GM18502 (cell line): ENCODE data around the gene MYOG.

Experiments
- ATAC-seq: cut with Tn5 transposase; IDR thresholded peaks from one replicate; pipeline ENCODE4 v1.9.1; 2021; ENCODE audit warnings: mild to moderate bottlenecking; ENCODE audit not compliant: unreplicated experiment, poor library complexity

Gene MYOG

GRCh38 chr1:203049576-203050180, 36.1 kb downstream of the MYOG start:
- ATAC-seq = no peak

GRCh38 chr1:203049077-203049476, 36.7 kb downstream of the MYOG start:
- no peak for ATAC-seq

DNA sequence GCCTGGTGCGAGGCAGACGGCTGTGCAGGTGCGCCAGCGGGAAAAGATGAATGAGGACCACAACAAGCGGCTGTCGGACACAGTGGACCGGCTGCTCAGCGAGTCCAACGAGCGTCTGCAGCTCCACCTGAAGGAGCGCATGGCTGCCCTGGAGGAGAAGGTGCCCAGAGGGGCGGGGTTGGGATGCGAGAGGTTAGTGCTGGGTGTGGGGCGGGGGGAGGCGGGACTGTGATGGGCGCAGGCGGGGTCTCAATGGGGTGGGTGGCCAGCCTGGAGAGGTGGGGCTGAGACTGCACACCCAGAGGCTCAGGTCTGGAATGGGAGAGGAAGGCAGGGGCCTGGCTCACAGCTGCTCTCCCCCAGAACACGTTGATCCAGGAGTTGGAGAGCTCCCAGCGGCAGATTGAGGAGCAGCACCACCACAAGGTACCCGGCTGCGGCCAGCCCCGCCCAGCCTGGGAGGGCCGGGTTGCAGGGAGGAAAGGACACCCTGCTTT, 37.2 kb downstream of the MYOG start:
- ATAC-seq = no peak

DNA sequence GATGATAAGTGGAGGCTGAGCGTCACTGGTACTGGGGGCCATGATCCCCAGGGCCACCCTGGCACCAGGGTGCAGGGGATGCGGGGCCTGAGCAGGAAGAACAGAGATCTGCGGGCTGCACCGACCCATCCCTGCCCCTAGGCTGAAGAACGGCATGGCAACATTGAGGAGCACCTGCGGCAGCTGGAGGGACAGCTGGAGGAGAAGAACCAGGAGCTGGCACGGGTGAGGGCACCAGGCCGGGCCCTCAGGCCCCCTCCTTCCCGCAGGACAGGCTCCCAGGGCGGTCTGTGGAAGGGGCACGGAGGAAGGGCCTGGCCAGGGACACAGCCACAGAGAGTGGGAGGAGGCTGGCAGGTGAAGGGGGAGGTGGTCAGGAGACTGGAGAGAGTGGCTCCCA, 37.7 kb downstream of the MYOG start:
- ATAC-seq = no peak

DNA sequence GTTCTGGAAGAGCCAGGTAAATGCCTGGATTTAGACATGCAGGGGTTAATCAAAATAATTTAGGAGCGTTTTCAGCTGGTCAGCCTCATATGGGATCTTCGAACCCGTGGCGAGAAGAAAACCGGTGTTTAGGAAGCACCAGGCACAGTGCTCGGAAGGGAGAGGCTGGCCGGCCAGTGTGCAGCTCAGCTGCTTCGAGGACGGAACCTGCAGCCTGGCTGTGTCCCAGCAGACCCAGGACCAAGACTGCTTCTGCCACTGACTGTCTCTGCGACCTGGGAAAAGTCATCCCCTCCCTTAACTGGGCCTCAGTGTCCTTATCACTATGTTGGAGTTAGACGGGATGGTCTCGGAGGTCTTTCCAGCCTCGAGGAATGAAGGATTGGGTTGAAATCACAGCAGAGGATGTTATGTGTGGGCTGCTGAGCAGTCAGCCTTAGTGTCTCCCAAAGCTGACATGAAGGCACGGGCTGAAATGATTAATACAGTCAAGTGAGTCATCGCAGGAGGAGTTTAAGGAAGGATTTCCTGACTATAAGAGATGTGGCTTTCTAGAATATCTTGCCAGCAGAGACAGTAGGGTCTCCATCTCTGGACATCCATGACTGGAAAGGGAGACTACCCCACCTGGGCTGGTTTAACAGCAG, 38.7 kb downstream of the MYOG start:
- ATAC-seq = no peak

DNA sequence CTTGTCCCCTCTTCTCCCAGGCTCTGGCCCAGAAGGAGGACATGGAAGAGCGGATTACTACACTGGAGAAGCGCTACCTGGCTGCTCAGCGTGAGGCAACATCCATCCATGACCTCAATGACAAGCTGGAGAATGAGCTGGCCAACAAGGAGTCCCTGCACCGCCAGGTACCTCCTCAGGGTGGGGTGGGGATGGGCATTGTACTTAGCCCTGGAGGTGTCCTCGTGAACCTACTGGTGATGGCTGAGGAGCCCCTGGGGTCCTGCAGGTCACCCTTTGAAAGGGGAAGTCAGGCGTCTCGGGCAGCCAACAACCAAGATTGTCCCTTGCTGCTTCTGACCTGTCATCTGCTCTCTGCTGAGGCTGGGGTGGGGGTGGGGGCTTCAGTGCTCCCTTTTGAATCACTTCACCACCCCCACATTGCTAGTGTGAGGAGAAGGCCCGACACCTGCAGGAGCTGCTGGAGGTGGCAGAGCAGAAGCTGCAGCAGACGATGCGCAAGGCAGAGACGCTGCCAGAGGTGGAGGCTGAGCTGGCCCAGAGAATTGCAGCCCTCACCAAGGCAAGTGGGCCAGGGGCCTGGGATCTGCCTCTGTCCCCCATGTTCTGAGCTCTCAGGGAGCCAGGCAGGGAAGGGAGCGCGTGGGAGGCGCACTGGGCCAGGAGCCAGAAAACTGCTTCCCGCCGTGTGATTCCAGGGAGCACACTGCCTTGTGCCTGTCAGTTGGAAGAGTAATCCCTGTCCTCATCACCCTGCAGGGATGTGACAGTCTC, 39.8 kb downstream of the MYOG start:
- ATAC-seq = no peak

DNA sequence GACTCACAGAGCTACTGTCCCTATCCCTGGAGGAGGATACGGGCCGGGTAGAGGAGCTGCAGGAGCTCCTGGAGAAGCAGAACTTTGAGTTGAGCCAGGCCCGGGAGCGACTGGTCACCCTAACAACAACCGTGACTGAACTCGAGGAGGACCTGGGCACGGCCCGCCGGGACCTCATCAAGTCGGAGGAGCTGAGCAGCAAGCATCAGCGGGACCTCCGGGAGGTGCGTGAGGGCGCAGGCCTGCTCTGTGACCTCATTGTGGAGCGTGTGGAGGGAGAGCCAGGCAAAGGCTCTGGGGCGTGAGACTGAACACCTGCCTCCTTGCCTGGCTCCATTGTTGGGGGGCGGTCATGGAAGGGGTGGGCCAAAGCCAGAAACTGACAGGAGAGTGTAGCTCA, 40.5 kb downstream of the MYOG start:
- ATAC-seq = no peak

DNA sequence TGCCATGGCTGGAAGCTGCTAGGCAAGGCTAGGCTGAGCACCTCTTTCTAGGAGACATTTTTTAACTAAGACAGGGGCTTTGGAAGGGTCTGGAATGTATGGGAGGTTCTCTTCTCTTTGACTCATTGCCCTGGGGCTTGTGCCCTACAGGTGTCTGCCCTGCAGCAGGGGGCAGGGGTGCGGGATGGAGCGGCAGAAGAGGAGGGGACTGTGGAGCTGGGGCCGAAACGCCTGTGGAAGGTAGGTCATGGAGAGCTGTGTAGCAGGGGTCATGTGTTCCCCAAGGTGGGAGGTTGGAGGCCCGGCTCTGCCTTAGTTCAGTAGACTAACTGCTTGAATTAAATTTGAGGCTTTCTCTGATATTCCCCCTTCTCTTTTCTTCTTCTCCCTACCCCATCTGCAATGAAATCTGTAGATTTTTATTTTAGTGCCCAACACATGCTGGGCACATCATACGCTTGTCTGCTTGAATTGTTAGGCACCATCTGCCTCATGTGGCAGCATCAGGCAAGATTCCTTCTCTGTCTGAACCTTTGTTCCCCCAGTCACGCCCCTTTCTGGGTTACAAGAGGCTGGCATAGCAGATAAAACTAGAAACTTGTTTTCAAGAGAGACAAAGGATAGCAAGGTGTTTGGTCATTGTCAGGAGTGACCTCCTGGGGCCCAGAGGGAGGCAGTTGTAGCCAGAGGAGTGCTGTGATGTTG, 41.1 kb downstream of the MYOG start:
- no peak for ATAC-seq

DNA sequence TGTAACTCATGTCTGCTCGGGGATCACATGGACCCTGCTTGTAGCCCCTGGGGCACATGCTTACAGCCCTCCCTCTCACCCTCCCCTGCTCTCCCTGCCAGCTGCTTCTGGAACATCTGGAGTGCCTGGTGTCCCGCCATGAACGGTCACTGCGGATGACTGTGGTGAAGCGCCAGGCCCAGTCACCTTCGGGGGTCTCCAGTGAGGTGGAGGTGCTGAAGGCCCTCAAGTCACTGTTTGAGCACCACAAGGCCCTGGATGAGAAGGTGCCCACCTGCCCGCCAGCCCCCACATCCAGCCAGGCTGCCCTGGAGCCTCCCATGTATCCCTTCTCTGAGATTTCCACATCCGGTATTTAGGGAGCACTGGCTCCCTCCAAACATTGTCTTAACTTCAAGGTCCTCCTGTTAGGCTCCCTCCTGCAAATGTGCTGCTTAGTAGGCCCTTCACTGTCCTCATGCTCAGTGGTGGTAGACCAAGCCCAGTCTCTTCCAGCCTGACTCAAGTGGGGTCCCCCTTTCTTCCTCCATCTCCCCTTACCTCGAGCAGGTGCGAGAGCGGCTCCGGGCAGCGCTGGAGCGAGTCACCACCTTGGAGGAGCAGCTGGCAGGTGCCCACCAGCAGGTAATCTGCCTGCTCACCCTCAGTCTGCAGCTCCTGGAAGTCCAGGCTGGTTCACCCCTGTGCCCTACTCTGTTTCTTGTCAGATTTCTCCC, 41.8 kb downstream of the MYOG start:
- no peak for ATAC-seq

DNA sequence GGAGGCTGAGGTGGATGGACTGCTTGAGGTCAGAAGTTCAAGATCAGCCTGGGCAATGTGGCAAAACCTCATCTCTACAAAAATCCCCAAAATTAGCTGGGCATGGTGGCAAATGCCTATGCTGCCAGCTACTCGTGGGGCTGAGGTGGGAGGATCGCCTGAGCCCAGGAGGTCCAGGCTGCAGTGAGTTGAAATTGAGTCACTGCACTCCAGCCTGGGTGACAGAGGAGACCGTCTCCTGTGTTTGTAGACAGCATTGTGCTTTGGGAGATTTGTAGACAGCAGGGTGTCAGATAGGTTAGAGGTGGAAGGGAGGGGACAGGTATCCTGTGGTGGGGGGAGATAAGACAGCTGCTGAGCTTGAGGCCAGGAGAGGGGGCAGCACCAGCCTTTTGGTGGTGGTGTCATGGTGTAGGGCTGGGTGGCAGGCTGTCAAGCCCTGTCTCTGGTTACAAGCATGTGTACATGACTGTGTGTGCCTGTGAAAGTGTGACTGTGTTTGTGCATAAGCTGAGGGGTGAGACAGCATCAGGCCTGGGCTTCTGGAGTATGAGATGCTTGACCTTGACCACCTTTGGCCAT, 44.4 kb downstream of the MYOG start:
- ATAC-seq = no peak

DNA sequence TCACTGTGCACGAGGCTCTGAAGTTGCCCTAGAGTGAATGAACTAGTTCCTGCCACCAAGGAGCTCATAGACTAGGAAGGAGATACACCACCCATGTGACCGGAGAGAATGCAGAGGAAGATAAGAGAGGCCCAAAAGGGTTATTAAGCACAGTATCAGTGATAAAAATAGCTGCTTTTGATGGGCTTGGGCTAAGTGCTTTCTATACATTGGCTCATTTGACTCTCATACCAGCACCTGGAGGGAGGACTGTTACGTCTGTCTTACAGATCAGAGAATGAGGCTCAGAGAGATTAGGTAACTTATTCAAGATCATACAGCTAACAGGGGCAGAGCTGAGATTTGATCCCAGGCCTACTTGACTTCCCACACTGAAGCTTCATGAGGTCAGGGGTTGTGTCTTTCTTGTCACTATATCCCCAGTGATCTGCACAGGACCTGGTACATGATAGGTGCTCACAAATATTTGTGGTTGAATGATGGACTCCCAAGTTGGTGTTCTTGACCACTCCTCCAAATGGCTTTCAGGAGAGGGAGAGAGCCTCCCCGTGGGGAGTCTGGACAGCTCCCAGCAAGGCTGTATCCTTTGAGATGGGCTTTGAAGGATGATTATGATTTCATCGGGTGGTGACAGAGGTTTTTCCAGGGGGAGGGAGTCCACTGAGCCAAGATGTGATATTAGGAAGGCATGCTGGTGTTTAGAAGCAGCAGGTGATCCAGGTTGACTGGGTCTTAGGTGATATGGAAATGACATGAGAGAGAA, 45.1 kb downstream of the MYOG start:
- no peak for ATAC-seq

DNA sequence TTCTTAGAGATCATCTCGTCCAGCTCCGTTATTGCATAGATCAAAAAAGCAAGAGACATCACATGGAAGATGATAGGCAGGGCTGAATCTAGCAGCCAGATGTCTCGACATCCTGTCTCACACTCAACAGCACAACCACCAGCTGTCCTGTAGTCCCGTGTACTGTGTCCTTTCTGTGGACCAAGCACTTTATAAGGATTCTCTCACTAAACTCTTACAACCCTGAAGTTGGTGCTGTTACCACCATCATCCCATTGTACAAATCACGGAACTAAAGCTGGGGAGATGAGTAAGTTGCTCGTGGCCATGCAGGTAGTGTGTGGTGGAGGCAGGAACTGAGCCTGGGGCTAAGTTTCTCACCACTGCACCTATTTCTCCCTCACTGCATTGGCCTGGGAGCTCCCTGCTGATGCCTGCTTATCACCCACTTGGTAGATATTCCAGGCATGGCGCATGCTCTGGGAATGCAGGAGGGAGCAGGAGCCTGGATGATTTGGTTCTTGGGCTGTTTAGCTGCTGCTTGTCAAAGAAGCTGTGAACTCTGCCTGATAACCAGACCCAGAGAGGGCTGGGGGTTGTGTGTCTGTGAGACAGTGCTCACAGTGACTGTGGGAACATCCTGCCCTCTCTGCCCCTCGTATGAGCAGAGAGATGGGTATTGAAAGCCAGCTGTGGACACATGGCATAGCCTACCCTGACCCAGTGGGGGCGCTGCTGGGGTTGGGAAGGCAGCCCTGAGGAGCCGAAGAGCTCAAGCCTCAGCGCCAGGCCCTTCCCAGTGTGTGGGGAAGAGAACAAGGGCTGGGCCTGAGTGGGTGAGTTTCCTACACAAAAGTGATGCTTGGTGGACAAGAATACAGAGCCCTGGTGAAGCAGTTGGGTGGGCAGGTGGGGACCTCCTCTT, 46.0 kb downstream of the MYOG start:
- no peak for ATAC-seq

DNA sequence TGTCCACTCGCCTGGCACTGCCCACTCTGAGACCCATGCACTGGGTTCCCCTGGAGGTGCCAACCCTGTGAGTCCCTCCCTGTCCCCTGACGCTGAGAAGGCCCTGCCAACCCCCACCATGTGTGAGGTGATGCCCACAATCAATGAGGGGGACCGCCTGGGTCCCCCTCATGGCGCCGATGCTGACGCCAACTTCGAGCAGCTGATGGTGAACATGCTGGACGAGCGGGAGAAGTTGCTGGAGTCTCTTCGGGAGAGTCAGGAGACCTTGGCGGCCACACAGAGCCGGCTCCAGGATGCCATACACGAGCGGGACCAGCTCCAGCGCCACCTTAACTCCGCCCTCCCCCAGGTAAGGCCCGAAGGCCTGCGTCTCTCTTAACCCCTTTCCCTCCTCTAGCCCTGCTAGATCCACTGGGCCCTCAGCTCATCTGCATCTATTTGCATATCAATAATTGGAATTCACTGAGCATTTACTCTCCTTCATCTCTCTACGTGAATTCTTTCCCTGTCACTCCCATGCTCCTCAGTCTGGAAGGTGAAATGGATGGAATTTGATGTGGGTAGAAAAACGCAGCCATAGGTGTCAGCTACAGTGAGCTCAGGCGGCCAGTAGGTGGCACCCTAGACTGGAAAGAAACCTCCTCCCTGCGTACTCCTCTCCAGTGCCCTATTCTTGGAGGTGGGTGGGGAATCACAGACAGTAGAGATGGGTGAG, 46.8 kb downstream of the MYOG start:
- ATAC-seq = peak; percentile 70

DNA sequence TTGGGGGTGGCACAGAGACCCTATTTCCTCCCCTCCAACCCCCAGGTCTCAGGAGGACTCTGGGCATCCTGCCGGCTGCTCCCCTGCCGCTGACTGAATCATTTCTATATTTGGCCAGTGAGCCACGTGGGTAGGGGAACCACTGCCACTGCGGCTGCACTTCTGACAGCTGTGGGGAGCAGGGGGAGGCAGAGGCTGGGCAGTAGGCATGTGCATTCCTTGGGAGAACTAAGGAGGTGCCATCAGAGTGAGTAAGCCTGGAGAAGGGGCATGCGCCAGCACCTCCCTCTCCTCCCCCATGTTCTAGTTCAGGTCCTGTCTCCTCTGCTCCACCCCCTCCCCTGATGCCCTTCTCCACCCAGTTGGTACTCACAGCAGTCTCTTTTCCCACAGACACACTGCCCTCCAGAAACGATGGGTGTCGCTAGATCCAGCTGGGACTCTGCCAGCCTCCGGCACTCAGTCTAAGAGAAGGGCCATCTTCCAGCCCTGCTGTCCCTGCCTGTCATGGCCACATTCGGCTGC, 47.5 kb downstream of the MYOG start:
- peak; percentile 60 for ATAC-seq

DNA sequence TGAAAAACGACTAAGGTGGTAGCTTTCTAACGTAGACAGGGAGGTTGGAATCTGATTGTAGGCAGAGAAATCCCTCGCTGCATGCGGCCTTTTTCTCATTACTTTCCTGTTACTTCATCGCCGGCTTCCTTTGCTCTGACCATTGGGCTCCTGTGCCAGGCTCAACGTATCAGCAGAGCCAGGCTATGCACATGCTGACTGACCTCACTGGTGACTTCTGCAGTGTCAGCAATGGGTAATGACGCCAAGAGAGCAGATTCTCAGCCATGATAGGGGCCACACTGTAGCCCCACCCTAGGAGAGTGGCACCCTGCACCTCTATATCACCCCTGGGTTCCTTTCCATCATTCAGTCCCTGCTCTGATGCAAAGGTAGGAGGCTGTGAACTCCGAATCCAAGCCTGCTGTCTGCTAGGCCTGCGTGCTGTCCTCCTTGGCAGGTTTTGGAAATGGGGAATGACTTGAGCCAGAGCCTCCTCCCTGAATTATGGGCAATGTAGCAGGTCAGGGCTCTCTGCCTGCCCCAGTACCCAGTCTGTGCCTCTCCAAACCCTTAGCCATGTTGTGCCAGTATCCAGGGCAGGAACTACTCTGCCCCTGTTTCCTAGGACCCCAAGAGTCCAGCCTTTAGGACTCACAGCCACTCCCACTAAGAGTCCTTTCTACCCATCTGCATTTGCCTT, 48.2 kb downstream of the MYOG start:
- ATAC-seq = peak; percentile 7

- ATAC-seq = no peak
Observed at GRCh38 chr1:203036537-203036936, 49.3 kb downstream of the MYOG start.

DNA sequence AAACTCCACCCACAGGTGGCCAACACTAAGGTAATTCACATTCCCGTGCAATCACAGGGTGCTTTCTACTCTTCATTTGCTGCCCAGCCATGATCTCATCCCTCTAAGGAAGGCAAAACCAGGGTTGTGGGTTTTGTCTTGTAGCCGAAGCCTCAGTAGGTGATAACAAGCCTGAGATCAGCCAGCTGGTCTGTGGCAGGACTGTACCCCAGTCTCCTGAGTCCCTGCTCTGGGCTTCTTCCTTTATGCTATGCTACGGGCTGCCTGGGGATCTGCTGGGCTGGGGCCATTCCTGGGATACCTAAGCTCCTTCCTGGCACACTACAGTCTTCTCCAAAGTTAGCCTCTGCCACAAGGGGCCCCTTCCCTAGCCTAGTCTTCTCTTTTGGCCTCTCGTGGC, 49.7 kb downstream of the MYOG start:
- ATAC-seq = no peak
